ENCODE data around the gene ICOSLG.
"Not testable (repeated sequence)": the region's sequence is repeated elsewhere in the genome, so short reads cannot be mapped to it uniquely, and the experiment has no call there.

DNA sequence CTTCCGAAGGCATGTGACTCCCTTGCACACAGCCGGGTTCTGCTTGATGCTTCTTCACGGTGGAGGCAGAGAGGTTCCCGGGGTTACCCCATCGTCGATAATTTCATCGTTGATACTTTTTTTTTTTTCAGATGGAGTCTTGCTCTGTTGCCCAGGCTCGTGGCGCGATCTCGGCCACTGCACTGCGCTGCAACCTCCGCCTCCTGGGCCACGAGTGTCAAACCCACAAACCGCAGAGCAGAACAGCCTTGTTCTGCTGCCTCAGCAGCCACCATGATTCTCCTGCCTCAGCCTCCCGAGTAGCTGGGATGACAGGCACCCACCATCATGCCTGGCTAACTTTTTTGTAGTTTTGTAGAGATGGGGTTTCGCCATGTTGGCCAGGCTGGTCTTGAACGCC is 20.1 kb downstream of the ICOSLG start:
- TF ChIP-seq, protein P1, sequence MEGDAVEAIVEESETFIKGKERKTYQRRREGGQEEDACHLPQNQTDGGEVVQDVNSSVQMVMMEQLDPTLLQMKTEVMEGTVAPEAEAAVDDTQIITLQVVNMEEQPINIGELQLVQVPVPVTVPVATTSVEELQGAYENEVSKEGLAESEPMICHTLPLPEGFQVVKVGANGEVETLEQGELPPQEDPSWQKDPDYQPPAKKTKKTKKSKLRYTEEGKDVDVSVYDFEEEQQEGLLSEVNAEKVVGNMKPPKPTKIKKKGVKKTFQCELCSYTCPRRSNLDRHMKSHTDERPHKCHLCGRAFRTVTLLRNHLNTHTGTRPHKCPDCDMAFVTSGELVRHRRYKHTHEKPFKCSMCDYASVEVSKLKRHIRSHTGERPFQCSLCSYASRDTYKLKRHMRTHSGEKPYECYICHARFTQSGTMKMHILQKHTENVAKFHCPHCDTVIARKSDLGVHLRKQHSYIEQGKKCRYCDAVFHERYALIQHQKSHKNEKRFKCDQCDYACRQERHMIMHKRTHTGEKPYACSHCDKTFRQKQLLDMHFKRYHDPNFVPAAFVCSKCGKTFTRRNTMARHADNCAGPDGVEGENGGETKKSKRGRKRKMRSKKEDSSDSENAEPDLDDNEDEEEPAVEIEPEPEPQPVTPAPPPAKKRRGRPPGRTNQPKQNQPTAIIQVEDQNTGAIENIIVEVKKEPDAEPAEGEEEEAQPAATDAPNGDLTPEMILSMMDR (conservative IDR thresholded peaks at IDR 0.05; ENCODE audit: low read depth in 2 of 2): not testable (repeated sequence)
- TF ChIP-seq EZH2phosphoT487 (IDR thresholded peaks at IDR 0.05; ENCODE audit: unreplicated experiment); CREB1 (CRISPR knock-in tag; IDR thresholded peaks at IDR 0.05; ENCODE audit: low read depth): not testable (repeated sequence)

Measured in GM23338 (cell line).